Upper lobe of left lung (tissue), 4 donors: ENCODE measurements around the gene ASCL5.

Source experiments
- EP300 ChIP-seq, 4 donors: sonication (generic); formaldehyde crosslinking; IDR thresholded peaks; one replicate each; pipeline ENCODE4 v1.5.1; 2017; ENCODE audit warnings: antibody characterized with exemption in 4 of 4, control low read depth in 2 of 4
- POLR2A ChIP-seq, 4 donors: fragments of 450-650 bp; IDR thresholded peaks; one replicate each; pipeline ENCODE4 v1.5.1; 2016 to 2017; ENCODE audit warnings: antibody characterized with exemption in 4 of 4, mild to moderate bottlenecking in 2 of 4
- POLR2AphosphoS5 ChIP-seq, 2 donors: sonication (generic); formaldehyde crosslinking; IDR thresholded peaks; one replicate each; pipeline ENCODE4 v1.5.1; 2017; ENCODE audit warnings: antibody characterized with exemption in 2 of 2
- TF ChIP-seq, protein P1 (sequence below), 6 experiments: fragments of 450-650 bp in 4 of 6; fragments of 200-600 bp in 2 of 6; sonication (generic) in 2 of 6; IDR thresholded peaks; one replicate each; pipeline ENCODE4 v1.5.1; 2016 to 2019; ENCODE audit warnings: antibody characterized with exemption in 6 of 6

DNA sequence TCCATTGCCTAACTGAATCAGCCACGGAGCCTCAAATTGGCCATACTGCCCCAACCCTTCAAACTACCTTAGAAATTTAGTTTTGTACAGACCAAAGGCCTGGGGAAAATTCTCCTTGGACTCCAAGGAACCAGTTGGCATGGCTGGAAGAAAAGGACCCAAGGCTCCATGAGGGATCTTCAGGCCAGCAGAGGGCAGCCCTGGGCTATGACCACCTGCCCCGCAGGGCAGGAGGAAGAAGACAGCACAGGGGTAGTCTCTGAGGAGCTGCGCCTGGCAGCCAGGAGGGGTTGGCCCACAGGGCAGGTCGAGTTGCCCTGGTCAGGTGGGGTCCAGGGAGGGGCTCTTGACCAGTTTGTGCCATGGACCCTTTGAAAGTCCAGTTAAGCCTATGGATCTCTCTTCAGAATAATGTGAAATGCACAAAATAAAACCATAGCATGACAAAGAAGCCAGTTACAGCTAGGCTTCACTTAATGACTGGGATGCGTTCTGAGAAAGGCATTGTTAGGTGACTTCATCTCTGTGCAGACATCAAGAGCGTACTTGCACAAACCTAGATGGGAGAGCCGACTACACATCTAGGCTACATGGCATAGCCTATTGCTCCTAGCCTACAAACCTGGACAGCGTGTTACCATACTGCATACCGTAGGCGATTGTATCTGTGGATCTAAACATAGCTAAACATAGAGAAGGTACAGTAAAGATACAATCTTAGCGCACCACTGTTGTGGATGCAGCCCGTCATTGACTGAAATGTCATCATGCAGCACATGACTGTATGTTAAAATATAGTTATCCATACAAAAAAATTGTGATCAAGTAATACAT is 40.9 kb downstream of the ASCL5 start:
- TF ChIP-seq, protein P1, sequence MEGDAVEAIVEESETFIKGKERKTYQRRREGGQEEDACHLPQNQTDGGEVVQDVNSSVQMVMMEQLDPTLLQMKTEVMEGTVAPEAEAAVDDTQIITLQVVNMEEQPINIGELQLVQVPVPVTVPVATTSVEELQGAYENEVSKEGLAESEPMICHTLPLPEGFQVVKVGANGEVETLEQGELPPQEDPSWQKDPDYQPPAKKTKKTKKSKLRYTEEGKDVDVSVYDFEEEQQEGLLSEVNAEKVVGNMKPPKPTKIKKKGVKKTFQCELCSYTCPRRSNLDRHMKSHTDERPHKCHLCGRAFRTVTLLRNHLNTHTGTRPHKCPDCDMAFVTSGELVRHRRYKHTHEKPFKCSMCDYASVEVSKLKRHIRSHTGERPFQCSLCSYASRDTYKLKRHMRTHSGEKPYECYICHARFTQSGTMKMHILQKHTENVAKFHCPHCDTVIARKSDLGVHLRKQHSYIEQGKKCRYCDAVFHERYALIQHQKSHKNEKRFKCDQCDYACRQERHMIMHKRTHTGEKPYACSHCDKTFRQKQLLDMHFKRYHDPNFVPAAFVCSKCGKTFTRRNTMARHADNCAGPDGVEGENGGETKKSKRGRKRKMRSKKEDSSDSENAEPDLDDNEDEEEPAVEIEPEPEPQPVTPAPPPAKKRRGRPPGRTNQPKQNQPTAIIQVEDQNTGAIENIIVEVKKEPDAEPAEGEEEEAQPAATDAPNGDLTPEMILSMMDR (IDR thresholded peaks at IDR 0.05) = peak in 5 of 6 experiments; percentile 24 to 66 (median 48)
- no peak for TF ChIP-seq POLR2A (IDR thresholded peaks at IDR 0.05)
- no peak for TF ChIP-seq EP300 (IDR thresholded peaks at IDR 0.05)
- no peak for TF ChIP-seq POLR2AphosphoS5 (IDR thresholded peaks at IDR 0.05)
